Sigmoid colon (tissue), 3 donors: ENCODE data around the gene TOM1L2.

Experiments
- POLR2A ChIP-seq, 2 donors: fragments of 450-650 bp; IDR thresholded peaks; one replicate each; pipeline ENCODE4 v1.6.1; 2016; ENCODE audit warnings: antibody characterized with exemption in 2 of 2, mild to moderate bottlenecking in 2 of 2, moderate library complexity in 2 of 2
- TF ChIP-seq, protein P1 (sequence below), 4 experiments: fragments of 450-650 bp in 3 of 4; fragments of 200-600 bp in 1 of 4; IDR thresholded peaks; one replicate each; pipeline ENCODE4 v1.5.1; 2016 to 2019; ENCODE audit warnings: antibody characterized with exemption in 4 of 4, mild to moderate bottlenecking in 3 of 4, moderate library complexity in 2 of 4

GRCh38 chr17:17979778-17980177, 7.6 kb upstream of the TOM1L2 start:
- TF ChIP-seq, protein P1, sequence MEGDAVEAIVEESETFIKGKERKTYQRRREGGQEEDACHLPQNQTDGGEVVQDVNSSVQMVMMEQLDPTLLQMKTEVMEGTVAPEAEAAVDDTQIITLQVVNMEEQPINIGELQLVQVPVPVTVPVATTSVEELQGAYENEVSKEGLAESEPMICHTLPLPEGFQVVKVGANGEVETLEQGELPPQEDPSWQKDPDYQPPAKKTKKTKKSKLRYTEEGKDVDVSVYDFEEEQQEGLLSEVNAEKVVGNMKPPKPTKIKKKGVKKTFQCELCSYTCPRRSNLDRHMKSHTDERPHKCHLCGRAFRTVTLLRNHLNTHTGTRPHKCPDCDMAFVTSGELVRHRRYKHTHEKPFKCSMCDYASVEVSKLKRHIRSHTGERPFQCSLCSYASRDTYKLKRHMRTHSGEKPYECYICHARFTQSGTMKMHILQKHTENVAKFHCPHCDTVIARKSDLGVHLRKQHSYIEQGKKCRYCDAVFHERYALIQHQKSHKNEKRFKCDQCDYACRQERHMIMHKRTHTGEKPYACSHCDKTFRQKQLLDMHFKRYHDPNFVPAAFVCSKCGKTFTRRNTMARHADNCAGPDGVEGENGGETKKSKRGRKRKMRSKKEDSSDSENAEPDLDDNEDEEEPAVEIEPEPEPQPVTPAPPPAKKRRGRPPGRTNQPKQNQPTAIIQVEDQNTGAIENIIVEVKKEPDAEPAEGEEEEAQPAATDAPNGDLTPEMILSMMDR (IDR thresholded peaks at IDR 0.05): no peak
- TF ChIP-seq POLR2A (IDR thresholded peaks at IDR 0.05): no peak
